Body of pancreas (tissue), 4 donors: Measurements from ENCODE around the gene SLC6A2. TPM values are rescaled to one million over a fixed set of nuclear protein-coding genes. Genes with fewer than 3 reads are reported as not detected.

ENCODE experiments used
- ATAC-seq: fragments of 150-250 bp; one replicate; pipeline ENCODE4 v1.9.1; 2016
- DNase-seq, 4 donors: peaks; one replicate each; pipeline ENCODE4 v3.0.0-alpha.2; 2019
- H3K27ac ChIP-seq, 4 donors: fragments of 200-600 bp; sonication (generic); 1 replicate in 3 of 4; 2 replicates in 1 of 4; pipeline versions ENCODE4 v1.5.1 to v1.6.1; 2016 to 2019; ENCODE audit warnings: mild to moderate bottlenecking in 1 of 4, mixed read lengths in 1 of 4, moderate library complexity in 1 of 4
- H3K27me3 ChIP-seq, 2 donors: fragments of 200-600 bp; sonication (generic); one replicate each; pipeline ENCODE4 v1.6.0; 2016; ENCODE audit warnings: mild to moderate bottlenecking in 1 of 2
- H3K36me3 ChIP-seq, 2 donors: fragments of 200-600 bp; sonication (generic); replicated peaks in 1 of 2; 2 replicates each; pipeline ENCODE4 v1.5.1; 2016; ENCODE audit warnings: low read depth in 2 of 2; ENCODE audit not compliant: insufficient read depth in 1 of 2
- H3K4me1 ChIP-seq: fragments of 200-600 bp; sonication (generic); one replicate; pipeline ENCODE4 v1.6.0; 2016
- H3K4me3 ChIP-seq, 2 donors: fragments of 200-600 bp; sonication (generic); 1 replicate in 1 of 2; 2 replicates in 1 of 2; pipeline ENCODE4 v1.5.1; 2016 to 2019
- H3K9me3 ChIP-seq, 3 donors: fragments of 200-600 bp; sonication (generic); 1 replicate in 2 of 3; 2 replicates in 1 of 3; pipeline ENCODE4 v1.5.1; 2016
- CTCF ChIP-seq, 7 experiments: fragments of 450-650 bp in 4 of 7; fragments of 200-600 bp in 3 of 7; sonication (generic) in 3 of 7; IDR thresholded peaks; one replicate each; pipeline ENCODE4 v1.5.1; 2016 to 2019; ENCODE audit warnings: antibody characterized with exemption in 7 of 7
- POLR2A ChIP-seq, 3 donors: fragments of 450-650 bp; IDR thresholded peaks; one replicate each; pipeline ENCODE4 v1.6.1; 2016; ENCODE audit warnings: antibody characterized with exemption in 3 of 3, mild to moderate bottlenecking in 2 of 3
- WGBS, 2 donors: methylation state at CpG; one replicate each; pipeline ENCODE4 v1.1.5; 2017; 5-methylcytosine and 5-hydroxymethylcytosine counted together
- intact Hi-C: fragments of 100-400 bp; cut with DNase I; formaldehyde crosslinking; loops from one replicate; pipeline ENCODE4 v1.15.1; 2023
- total RNA-seq, 2 donors: library from RNA; depleted of rRNA; stranded (reverse); fragments of >200 nt; gene quantifications; one replicate each; pipeline ENCODE4 v1.1.0, GENCODE V29; 2016

SLC6A2 gene
- total RNA-seq, 2 donors from 2014 or later: not detected

- DNase-seq (no peak), ATAC-seq (no peak)
- Histone ChIP-seq H3K36me3 (no peaks in the 10 kb centered on the region), H3K27me3 (no peaks in the 10 kb centered on the region), H3K4me1 (no peaks in the 10 kb centered on the region), H3K9me3 (peaks cover 0 to 6% (median 0%) of the 10 kb centered on the region in 3 donors), H3K4me3 (no peak overlapping the region), H3K27ac (no peak overlapping the region)
- 44 to 58% methylated on average over 2 of the region's 2 CpGs for WGBS, 2 donors
- TF ChIP-seq CTCF (IDR thresholded peaks at IDR 0.05) (no peak), POLR2A (IDR thresholded peaks at IDR 0.05) (no peak)
- intact Hi-C loops: no loop called here
Observed at GRCh38 chr16:55687802-55688201, 32.0 kb downstream of the SLC6A2 start.

- no peak for ATAC-seq
- intact Hi-C loops: no loop called here
- H3K4me1 ChIP-seq: no peaks in the 10 kb centered on the region
- no peaks in the 10 kb centered on the region for H3K27me3 ChIP-seq
- H3K27ac ChIP-seq: no peak overlapping the region
- H3K4me3 ChIP-seq: no peak overlapping the region
- DNase-seq: no peak
- WGBS, 2 donors: 47 to 50% methylated on average over 1 of the region's 1 CpG
- peaks cover 0 to 5% (median 0%) of the 10 kb centered on the region in 3 donors for H3K9me3 ChIP-seq
- H3K36me3 ChIP-seq: no peaks in the 10 kb centered on the region
- TF ChIP-seq CTCF (IDR thresholded peaks at IDR 0.05): no peak
- no peak for TF ChIP-seq POLR2A (IDR thresholded peaks at IDR 0.05)
Observed at GRCh38 chr16:55690841-55691240, 35.1 kb downstream of the SLC6A2 start.

GRCh38 chr16:55691771-55692170 lies 36.0 kb downstream of the SLC6A2 start:
- H3K4me1 ChIP-seq: no peaks in the 10 kb centered on the region
- H3K27ac ChIP-seq: no peak overlapping the region
- H3K27me3 ChIP-seq: no peaks in the 10 kb centered on the region
- no peak overlapping the region for H3K4me3 ChIP-seq
- 84 to 86% methylated on average over 12 of the region's 12 CpGs for WGBS, 2 donors
- TF ChIP-seq POLR2A (IDR thresholded peaks at IDR 0.05) (no peak), CTCF (IDR thresholded peaks at IDR 0.05) (no peak)
- ATAC-seq: no peak
- H3K9me3 ChIP-seq: no peaks in the 10 kb centered on the region
- no peaks in the 10 kb centered on the region for H3K36me3 ChIP-seq
- DNase-seq: no peak
- intact Hi-C loops: no loop called here

GRCh38 chr16:55695595-55695994 lies 39.8 kb downstream of the SLC6A2 start:
- 77 to 78% methylated on average over 5 of the region's 5 CpGs for whole genome bisulfite sequencing, 2 donors
- intact Hi-C loops: loop anchor here (5.0 kb wide), 1 partner anchor 233 kb away; no protein-coding TSS in a partner anchor

More at GRCh38 chr16:55695595-55695994, 39.8 kb downstream of the SLC6A2 start:
- no peaks in the 10 kb centered on the region for H3K4me1 ChIP-seq
- ATAC-seq (no peak), DNase-seq (no peak)
- H3K9me3 ChIP-seq: no peaks in the 10 kb centered on the region
- no peaks in the 10 kb centered on the region for H3K27me3 ChIP-seq
- H3K4me3 ChIP-seq: no peak overlapping the region
- TF ChIP-seq POLR2A (IDR thresholded peaks at IDR 0.05): no peak
- no peak for TF ChIP-seq CTCF (IDR thresholded peaks at IDR 0.05)
- no peak overlapping the region for H3K27ac ChIP-seq
- H3K36me3 ChIP-seq: no peaks in the 10 kb centered on the region
